Inflammatory macrophage treated with lipopolysaccharide for 4 hours (primary cell): Measurements from ENCODE around the gene LRRC42.

Source experiments
- DNase-seq: peaks from one replicate; pipeline ENCODE4 v3.0.0-alpha.2; 2020

LRRC42 gene, protein sequence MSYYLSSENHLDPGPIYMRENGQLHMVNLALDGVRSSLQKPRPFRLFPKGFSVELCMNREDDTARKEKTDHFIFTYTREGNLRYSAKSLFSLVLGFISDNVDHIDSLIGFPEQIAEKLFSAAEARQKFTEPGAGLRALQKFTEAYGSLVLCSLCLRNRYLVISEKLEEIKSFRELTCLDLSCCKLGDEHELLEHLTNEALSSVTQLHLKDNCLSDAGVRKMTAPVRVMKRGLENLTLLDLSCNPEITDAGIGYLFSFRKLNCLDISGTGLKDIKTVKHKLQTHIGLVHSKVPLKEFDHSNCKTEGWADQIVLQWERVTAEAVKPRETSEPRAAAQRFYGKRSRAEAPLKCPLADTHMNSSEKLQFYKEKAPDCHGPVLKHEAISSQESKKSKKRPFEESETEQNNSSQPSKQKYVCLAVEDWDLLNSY

GRCh38 chr1:53946252-53947171, at the start of gene LRRC42:
Gene LRRC42 (plus strand): TSS chr1:53946350. CDS start chr1:53952000, 5,650 bp downstream.
- peak; percentile 85 for DNase-seq

DNA sequence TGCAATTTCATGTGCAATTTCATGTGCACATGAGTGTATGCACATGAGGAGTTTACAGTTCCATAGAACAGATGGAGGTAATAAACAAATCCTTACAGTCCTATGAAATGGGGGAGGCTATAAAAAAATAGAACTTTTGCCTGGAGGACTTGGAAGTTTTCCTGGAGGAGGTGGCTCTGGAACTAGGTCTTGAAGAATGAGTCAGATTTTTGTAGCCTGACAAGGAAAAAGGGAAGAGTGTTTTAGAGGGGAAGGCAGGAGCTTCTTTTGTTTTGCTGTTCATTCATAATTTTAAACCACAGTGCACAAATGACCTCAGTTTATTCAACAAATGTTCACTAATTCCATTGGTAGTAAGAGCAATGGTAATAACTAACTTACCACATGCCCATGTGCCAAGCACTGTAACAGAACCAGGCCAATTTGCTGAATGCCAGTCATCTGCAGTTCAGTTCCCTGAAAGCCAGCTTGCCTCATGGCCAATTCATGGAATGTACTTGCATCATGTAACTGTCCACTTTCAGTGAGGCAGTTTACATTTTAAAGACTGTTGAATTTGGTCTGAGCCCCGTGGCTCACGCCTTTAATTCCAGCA, 49.4 kb upstream of the LRRC42 start:
- peak; percentile 69 for DNase-seq

- no peak for DNase-seq
Measured at GRCh38 chr1:53899206-53899628, 46.9 kb upstream of the LRRC42 start.

DNA sequence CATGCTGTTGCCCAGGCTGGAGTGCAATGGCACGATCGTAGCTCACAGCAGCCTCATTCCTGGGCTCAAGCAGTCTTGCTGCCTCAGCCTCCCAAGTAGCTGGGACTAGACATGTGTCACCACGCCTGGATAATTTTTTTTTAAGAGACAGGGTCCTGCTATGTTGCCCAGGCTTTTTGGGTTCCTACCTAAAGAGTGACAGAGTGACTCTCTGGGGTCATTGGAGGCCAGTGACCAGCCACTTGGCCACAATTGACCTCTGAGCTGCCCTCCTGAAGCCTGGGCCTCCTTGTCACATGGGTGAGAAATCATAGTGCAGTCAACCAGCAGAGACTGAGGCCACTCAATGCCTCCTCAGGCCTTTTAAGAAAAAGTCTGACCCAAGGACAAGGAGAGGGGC, 46.4 kb upstream of the LRRC42 start:
- no peak for DNase-seq

DNA sequence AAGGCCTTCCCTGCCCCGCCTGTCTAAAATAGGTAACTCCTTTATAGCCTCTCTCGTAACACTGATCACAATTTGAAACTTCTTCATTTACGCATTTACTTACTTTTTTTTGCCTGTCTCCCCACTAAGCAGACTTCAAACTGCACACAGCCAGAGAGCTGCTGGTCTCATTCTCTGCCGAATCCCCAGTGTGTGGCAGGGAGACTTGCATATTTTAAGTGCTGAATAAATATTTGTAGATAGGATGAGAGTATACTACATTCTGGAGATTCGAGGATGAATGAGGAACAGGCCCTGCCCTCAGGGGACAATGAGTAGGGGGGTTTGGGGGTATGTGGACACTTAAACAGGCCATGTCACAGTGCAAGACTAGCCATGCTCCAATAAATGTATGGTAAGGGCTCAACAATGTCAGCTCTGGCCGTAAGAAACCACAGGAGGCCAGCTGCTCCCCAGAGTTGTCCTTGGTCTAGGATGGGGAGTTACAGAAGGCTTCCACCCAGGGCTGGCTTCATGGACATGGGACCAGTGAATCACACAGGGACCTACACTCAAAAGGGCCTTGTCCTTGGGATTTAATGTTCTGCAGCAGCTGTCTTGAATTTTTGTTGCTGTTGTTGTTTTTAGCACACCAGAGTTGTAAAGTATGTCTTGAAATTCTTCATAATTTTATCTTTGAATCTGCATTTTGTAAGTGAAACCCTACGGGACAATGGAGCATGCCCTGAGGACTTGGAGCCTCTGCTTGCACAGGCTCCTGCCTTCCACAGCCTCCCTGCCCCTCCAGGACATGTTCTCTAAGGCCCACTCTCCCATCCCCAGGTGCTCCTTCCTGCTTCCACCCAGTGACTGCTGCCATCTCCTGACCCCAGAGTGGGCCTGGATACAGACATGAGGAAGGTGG, 43.7 kb upstream of the LRRC42 start:
- no peak for DNase-seq

GRCh38 chr1:53905509-53905908, 40.6 kb upstream of the LRRC42 start:
- no peak for DNase-seq

- DNase-seq, result peak; percentile 10
Measured at GRCh38 chr1:53906121-53906520, 40.0 kb upstream of the LRRC42 start.

GRCh38 chr1:53909946-53910345, 36.2 kb upstream of the LRRC42 start:
- DNase-seq, result no peak

DNA sequence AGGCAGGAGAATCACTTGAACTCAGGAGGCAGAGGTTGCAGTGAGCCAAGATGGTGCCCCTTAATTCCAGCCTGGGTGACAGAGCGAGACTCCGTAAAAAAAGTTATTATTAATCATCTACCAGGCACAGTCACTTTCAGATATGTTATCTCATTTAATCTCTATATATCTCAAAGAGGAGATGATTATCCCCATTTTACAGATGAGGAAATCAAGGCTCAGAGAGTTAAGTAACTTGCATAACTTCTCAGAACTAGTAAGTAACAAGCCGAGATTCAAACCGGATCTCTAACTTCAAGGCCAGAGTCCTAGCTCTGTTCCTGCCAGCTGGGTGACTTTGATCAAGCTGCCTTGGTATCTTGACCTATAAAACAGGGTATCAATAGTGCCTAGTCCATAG, 34.7 kb upstream of the LRRC42 start:
- no peak for DNase-seq

DNA sequence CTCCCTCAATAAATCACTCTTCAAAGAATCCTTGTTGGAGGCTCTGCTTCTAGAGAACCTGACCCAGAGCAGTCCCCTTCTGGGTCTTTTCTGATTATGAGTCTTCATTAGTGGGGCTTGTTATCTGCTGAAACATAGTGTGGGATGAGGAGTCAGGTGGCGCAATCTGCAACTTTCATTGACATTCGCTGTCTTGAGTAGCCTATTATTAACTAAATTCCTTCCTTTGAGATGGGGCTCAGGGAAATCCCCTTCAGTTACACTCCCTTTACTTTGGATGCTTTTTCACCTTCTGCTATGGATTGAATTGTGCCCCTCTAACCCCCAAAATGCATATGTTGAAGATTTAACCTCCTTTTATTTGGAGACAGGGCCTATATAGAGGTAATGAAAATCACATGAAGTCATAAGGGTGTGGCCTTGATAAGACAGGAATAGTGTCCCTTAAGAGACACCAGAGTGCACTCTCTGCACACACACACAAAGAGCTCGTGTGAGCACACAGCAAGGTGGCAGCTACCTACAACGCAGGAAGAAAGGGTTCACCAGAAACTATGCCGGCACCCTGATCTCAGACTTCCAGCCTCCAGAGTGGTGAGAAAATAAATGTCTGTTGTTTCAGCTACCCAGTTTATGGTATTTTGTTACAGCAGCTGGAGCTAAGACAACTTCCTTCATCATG, 32.7 kb upstream of the LRRC42 start:
- no peak for DNase-seq

DNA sequence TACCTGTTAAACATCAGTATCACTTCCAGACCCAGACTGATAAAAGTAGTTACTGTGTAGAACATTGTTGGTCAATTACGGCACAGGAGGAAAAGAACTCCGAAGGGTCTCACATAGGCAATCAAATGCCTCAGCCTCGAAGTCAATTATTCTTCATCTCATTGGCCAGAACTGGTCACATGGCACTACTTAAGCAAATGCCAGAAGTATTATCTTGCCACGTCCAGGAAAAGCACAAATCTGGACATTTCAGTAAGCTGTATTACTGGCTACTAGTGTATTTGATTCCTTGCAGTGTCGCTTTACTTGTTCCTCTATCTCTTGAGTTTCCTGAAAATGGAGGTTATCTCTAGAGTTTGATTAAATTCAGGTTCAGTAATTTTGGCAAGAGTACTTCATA, 27.8 kb upstream of the LRRC42 start:
- DNase-seq, result no peak

DNA sequence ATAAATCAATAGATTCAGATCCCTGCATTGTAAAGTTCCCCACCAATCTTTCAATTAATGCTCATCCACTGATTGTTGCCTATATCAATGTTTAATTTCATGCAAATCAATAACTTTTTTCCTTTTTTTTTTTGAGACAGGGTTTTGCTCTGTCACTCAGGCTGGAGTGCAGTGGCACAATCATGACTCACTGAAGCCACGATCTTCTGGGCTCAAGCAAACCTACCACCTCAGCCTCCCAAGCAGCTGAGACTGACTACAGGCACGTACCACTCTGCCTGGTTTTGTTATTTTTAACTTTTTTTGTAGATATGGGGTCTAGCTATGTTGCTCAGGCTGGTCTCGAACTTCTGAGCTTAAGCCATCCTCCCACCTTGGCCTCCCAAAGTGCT, 26.5 kb upstream of the LRRC42 start:
- no peak for DNase-seq

GRCh38 chr1:53927376-53927881, 18.7 kb upstream of the LRRC42 start:
- DNase-seq, result no peak

DNA sequence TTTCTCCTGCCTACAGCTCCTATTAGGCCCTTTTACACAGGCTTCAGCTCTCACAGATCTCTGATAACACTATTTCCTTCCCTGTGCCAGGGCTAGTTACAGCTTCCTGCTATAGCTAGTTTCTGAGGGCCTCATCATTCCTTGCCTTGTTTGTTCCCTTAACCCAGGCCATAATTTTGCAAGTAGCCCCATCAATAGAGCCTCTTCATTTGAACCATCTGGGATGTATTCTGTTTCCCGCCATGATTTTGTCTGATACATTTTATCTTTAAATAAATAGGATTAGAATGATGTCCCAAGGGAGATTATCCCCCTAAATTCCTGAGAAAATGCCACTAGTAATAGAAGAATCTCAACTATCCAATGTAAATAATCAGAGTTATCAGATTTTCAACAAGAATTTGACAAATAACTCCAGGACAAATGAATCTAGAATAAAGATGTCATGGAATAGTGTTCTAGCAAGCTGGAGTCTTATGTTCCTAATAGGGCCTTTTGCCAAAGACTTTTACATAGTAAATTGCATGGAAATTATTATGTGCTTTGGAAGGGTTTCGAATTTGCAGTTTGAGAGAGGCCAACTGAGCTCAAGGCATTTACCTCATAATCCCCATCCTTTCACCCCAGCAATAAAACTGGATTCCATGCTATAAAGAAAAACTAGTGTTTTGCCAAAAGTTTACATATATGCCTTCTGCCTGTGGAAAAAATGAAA, 16.7 kb upstream of the LRRC42 start:
- DNase-seq, result no peak

GRCh38 chr1:53930932-53931331, 15.2 kb upstream of the LRRC42 start:
- DNase-seq, result no peak

GRCh38 chr1:53931523-53931922, 14.6 kb upstream of the LRRC42 start:
- DNase-seq, result no peak

DNA sequence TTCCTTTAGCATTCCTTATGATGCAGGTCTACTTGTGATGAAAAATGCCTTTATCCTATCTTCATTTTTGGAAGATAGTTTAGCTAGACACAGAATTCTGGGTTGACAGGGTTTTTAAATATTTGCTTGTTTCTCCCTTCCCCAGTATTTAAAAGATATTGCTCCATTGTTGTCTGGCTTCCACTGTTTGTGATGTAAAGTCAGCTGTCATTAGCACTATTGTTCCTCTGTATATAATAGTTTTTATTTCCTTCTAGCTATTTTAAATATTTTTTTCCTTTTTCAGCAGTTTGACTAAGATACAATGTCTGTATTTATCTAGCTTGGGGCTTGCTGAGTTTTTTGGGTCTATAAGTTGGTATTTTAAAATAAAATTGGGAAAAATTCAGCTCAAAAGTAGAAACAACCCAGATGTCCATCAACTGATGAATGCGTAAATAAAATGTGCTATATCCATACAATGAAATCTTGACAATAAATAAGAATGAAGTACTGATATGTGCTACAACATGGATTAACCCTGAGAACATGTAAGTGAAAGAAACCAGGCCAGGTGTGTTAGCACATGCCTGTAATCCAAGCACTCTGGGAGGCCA, 11.9 kb upstream of the LRRC42 start:
- no peak for DNase-seq

DNA sequence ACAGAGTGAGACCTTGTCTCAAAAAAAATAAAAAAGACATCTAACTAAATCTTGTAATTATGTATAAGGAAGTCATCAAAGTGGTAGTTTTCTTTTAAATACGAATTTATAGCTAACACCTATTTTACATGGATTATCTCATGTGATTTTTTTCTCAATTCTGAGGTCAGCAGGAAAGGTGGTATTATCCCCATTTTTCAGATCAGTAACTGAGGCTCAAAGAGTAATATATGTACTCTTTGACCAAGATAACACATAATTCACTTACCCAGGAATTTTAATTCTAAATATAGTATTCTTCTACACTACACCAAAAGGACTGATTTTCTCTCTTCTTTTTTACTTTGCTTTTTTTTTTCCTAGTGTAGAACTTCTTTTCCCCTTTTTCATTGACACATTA, 9.7 kb upstream of the LRRC42 start:
- DNase-seq, result no peak

DNA sequence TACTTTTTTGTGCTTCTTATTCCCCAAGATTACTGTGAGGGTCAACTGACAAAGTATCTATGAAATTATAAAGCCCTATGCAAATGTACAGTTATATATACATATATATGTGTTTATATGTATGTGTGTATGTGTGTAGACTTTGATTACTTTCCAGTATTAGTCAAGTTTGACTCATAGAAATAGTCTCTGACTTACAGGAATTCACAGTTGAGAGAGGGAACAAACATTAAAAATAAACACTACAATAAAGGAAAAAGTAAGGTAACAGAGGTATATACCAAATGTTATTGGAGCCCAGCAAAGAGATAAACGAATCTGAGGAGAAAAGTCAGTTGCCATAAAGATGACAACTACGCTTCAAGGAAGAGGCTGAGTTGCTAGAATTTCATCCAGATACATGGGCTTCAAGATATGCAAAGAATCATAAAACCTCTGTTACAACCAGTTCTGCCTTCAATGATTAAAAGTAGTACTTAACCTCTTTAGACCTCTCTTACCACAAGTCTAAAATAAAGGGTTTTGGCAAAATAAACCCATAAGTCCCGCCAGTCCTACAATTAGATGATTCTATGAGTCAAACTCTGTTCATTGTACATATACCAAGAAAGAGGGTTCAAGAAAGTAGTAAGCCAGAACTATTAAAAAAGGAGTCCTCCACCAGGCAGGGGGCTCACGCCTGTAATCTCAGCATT, 7.9 kb upstream of the LRRC42 start:
- no peak for DNase-seq
